ENCODE results near the gene PUS10.
"Not testable (repeated sequence)": the region's sequence is repeated elsewhere in the genome, so short reads cannot be mapped to it uniquely, and the experiment has no call there.

PUS10 gene

DNA sequence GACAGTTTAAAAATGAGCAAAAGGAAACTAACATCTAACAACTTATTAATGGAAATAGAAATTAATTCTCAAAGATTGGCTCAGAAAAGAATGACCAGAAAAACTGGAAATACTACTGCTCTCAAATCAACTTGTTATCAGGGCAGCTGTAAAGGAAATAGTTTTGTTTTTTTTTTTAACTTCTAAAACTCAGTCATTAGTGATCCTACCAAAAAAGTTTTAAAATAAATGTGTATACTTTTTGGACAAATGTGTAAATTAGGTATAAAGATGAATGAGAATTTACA is 52.6 kb downstream of the PUS10 start:
- DNase-seq: no peak

DNA sequence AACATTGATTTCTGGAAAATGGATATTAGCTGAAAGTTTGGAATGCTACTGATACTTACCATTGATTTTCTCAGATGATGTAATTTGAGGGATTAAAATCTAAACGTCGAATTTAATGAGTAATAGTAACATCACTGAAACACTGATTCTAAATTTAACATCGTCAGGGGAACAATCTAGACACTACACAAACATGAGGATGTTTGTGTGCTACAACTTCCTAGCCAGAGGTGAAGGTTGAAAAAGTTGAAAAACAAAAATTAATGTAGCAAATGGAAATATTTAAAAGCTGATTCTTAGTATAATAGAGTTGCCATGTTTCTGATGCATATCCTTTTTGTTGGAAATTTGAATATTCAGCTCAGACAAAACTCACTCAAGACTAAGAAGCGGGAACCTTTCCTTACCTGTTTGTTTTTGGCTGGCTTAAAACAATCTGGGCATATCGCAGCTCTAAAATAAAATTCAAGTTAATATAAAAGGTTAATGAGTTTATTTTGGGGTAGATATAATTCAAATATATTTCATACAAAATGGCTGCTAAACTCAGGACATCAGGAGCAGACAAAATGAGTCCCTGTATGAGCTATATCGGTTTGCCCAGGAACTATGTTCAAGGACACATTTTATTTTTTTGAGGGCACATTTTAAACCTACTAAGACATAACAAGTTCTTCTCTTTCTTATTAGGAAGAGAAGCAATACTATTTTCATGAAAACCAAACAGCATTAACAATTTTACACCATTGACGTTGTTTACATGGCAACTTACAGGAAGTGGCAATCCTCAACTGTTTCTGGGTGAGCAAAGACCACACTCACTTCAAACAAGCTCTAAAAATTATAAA is 53.2 kb downstream of the PUS10 start:
- no peak for DNase-seq

DNA sequence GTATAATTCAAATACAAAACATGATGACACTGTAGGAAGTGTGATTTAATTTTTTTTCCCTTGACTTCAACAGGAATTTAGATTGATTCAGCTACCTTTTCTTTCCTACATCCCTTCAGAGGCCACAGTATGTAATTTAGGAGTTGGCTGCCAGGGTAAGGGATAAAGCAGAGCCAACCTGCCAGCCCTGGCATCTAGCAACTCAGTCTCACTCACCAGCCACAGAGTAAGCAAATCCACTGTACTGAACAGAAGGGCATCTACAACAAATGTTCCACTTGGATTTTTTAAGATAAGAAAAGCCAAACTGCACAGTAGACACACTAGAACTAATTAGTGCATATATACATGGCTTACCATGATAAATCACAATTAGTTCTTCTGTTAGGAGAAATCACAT is 54.9 kb downstream of the PUS10 start:
- no peak for DNase-seq

DNA sequence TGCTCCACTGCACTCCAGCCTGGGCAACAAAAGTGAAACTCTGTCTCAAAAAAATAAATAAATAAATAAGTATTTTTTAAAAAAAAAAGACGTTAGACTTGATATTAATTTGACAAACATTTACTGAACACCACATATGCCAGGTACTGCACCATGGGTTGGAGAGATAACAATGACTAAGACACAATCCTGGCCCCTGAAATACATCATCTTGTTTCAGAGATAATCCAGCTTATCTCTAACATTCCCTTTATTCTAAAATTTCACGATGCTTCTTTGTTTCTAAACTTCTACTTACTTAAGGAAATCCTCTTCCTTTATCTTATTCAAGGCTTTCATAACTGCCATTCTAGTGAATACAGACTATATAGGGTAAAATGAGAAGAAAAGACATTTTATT is 55.5 kb downstream of the PUS10 start:
- DNase-seq: no peak

DNA sequence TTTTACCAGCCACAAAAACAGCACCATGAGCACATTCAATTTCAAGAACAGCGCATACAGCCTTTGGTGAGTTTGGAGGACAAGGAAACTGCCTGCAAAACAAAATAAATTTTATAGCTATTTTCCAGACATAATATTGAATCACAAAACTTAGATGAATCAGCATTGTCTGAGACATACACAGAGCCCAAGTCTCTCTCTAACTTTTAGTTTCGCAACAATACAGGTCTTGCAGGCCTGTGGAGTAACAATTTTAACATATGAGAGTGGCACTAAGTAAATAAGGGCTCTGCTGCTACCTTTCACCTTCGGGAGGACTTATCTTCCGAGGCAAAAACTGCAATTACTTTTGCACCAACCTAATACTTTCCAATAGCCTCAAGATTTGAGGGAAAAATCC is 56.6 kb downstream of the PUS10 start:
- DNase-seq: no peak

DNA sequence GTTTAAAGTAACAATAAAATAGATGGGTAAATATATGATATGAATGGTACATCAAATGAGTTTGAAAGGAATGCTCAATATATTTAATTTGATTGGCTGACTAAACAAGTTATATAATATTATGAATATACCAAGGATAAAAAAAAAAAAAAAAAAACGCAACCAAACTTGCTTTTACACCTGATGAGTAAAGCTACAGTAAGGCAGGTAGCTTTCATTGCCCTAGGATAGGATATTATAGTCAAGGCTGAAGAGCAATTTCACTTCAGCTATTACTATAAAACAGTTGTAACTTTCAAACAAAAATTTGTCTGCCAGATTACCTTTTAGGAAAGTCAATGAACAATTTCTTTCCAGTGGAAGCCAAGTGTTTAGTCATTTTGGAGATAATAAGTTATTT is 57.3 kb downstream of the PUS10 start:
- DNase-seq: no peak

DNA sequence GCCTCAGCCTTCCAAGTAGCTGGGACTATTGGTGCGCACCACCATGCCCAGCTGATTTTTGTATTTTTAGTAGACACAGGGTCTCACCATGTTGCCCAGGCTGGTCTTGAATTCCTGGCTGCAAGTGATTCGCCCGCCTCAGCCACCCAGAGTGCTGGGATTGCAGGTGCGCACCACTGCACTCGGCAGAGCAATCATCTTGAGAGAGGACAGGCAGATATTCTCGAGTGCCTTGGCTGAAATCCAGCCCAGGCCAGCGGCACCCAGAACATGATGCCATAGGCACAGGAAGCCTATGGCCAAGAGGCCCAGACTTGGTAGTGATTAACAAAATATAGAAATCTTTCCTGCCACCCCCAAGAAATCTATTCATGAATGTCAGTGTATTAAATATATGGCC is 58.6 kb downstream of the PUS10 start:
- no peak for DNase-seq

DNA sequence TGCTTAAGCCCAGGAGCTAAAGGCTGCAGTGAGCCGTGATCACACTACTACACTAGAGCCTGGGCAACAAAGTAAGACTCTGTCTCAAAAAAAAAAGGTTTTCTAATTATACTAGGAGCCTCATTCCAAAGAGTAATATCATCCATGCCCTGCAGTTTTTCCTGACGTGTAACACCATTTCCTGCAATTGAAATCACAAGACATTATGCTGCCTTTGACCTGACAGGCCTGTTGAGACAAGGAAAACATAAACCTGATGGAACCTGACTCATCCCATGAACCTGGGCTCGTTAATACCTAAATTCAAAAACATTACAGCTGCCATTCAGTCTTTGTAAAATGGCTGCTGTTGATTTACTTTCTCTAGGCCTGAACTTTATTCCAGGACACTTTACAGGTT is 59.3 kb downstream of the PUS10 start:
- DNase-seq: no peak

DNA sequence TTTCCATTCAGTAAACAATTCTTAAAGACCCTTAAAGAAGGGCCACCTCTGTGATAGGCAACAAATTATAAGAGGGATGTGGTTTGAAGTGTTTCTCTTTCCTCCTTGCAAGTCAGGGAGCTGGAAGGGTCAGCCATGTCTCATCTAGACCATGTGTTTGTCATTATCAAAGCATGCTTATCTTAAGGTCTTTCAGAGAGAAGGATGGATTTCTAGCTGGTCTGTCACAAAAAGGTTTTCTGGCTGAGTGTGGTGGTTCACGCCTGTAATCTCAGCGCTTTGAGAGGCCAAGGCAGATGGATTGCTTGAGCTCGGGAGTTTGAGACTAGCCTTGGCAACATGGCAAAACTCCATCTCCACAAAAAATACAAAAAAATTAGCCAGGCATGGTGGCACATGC is 59.7 kb downstream of the PUS10 start:
- DNase-seq: no peak

DNA sequence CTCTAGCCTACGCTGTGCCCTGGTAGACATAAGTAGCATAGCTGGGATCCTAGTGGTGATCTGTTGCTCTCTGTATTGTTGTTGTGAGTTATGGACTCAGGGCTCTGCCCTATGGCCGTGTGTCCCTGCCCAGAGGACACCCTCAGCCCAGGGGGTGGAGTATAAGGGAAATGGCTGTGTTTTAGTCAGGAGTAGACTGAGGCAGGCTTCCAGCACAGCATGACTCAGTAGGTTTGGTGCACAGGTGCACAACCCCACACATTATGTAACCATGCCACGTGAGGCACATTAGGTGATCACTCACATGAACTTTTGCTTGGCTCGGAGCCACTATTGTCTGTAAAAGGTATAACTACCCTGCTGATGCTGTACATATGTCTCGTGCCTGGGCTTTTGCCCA is 60.4 kb downstream of the PUS10 start:
- no peak for DNase-seq

DNA sequence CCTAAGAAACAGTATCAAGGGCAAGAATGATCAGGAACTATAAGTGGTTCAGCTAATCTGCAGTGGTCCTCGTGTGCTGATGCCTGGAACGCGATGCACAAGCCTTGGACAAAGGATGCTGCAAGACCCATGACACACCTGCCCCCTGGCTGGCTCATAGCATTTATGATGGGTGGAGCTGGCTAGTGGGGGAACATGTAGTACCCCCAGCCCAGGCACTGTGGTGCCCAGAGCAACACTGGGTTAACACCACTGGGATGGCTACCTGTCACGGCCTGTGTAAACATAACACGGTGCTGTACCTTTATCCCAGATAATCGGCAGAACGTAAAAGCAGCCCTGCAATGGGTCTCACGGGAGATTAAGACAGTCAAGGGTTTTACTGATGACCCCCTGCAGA is 60.8 kb downstream of the PUS10 start:
- DNase-seq: no peak

DNA sequence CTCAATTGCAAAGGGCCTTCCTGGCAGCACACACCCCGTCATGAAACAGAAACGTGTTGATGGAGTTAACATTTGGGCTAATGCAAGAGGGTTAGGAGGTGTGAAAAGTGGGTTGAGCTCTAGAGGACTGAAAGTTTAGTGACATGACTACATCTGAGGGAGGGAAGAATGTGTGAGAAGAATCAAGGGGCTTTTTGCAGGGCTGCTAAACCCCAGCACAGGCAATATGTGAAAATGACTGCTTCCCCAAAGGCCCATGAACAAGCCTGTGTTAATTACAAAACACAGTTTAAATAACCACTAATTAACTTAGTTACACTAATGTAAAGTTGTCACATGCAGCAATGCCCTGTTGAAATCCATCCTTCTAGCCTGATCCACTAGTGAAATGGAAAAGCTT is 63.9 kb downstream of the PUS10 start:
- DNase-seq: no peak

DNA sequence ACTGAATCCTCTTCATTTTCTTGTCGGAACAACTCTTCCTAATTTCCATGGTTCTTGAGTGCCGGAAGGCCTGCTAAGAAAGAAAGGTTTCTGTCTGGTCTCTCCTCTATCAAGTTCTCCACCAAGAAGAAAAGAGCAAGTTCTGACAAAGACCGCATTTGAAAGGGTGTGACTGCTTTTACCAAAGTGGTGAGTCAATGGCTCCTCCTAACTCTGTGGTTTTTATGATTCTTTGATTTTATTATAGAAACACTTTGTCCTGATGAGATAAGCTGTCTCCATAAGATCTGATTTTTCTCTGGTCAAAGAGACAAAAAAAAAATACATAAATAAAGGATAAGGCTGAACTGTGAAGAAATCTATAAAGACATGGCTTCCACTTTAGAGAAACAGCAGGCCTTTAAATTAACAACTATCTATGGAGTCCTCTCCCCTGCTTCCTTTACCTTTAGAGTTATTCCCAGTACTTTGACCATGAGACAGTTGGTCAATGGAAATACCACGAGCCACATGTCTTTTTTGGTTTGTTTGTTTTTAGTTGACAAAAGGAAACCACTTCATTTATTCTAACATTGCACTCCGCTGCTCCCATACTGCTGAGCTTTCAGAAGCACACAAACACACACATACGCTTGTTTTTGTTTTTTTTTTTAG is 69.0 kb downstream of the PUS10 start:
- DNase-seq: no peak

DNA sequence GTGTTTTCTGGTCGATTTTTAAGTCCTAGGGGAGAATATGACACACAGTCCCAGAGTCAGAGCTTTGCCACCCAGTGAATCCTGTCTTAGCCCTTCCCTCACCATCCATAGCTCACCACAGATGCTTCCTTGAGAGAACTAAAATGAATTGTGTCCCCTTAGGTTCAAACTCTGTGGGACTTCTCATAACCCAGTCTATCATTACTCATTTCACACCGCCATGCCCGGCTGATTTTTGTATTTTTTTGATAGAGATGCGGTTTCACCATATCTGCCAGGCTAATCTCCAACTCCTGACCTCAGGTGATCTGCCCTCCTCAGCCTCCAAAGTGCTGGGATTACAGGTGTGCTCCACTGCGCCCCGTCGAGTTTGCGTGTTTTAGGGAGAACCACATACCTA is 69.9 kb downstream of the PUS10 start:
- no peak for DNase-seq

DNA sequence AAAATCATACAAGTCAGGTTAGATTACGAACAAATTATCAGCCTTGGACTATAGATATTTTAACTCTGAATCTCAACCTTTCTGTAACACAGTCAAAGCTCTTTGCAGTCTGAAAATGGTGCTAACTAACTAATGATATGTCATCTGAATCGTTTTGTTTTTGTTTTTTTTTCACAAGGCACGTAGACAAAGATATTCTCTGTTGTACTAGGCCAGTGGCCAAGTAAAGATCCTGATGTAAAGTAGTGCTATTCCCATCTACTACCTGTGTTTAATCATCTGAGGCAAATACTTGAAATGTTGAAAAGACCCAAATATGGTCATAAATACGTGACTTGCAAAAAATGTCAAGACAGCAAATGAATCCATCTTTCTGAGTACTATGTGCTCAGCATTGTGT is 71.0 kb downstream of the PUS10 start:
- no peak for DNase-seq

DNA sequence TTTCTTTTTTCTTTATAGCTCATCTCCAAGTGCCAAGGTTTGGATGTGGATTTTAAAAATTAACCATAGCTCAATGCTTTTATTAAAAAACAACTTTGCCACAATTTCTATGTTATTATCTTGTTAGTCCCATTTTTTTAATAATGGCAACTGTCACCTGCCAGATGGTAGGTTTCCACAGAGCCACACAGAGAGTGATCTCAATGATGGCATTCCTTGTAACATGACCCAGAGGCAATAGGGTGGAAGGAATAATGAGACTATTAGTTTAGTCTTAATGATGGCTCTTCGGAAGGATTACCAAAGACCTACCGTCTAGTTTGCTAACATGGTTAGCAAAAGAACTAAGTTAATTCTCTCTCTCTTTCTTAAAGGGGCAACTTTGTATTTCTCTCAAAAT is 72.7 kb downstream of the PUS10 start:
- DNase-seq: peak; percentile 60

DNA sequence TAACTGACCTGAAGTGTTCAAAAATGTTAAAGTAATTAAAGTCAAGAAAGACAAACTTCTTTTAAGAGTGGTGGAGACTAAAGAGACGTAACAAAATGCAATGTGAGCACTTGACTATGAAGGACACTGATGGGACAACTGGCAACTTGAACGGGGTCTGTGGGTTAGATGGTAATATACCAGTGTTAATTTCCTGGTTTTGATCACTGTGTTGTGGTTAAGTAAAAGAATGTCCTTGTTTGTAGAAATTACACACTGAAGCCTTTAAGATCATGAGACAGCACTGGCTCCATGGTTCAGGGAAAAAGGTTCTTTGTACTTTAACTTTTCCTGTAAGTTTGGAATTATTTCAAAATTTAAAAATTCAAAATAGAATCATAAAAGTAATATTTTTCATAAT is 78.4 kb downstream of the PUS10 start:
- DNase-seq: no peak

DNA sequence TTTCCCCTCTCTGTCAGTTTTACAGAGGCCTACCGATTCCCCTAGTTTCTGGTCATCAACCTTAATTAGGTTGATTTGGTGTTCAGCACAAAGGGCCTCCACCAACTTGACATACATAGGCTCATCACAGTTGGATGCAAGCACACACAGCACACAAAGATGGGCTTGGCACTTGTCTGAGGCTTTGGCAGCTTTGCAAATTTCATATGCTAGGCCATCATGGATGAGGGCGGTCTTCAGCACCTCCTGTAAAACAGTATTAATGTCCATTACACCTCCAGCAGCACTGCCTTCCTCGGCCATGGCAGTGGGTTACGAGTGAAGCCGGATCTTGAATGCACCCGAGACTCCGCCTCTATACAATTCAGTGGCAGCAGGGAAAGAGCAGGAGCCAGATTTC is 79.8 kb downstream of the PUS10 start:
- no peak for DNase-seq

DNA sequence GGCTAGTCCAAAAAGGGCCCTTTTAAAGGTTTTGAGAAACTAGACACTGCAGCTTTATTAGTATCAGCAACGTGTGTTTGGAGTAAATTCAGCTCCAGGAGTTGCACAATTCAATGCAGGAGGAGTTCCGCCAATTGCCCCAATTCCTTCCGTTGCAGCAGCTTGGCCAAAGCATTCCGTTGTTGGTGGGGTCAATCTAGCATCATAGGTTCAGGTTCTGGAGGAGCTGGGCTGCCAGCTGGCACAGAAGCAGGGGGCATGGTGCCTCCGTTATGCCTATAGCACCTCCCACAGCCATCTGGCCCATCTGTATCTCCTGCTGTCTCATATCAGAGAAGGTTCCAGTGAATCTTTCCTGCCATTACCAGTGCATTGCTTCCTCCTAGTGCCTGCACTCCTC is 81.3 kb downstream of the PUS10 start:
- DNase-seq: peak; percentile 90

DNA sequence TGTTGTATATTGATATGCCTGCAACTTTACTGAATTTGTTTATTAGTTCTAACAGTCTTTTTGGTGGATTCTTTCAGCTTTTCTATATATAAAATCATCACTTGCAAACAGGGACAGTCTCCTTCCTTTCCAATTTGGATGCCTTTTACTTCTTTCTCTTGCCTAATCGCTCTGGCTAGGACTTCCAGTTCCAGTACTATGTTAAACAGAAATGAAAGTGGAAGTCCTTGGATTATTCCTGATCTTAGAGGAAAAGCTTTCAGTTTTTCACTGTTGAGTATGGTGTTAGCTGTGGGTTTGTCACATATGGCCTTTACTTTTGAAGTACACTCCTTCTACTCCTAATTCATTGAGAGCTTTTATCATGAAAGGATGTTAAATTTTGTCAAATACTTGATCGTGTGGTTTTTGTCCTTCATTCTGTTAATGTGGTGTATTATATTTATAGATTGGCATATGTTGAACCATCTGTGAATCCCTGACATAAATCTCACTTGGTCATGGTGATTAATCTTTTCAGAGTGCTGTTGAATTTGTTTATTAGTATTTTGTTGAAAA is 83.8 kb downstream of the PUS10 start:
- DNase-seq: peak; percentile 67

DNA sequence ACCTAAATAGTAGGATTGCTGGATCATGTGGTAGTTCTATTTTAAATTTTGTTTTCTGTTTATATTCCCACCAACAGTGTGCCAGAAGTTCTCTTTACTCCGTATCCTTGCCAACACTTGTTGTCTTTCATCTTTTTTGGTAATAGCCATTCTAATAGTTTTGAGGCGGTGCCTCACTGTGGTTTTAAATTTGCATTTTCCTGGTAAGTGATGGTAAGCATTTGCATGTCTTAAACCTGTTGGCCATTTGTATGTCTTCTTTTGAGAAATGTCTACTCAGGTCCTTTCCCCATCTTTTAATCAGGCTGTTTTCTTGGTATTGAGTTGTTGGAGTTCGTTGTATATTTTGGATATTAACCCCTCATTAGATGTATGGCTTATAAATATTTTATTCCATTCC is 85.1 kb downstream of the PUS10 start:
- DNase-seq: no peak

DNA sequence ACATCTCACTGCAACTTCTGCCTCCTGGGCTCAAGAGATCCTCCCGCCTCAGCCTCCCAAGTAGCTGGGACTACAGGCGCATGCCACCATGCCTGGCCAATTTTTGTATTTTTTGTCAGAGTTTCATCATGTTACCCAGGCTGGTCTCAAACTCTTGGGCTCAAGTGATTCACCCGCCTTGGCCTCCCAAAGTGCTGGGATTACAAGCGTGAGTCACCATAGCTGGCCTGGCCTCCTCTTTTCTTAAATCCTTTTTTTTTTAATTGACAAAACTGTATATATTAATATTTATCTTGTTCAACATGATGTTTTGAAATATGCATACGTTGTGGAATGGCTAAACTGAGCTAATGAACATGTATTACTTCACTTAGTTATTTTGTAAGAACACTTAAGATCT is 86.0 kb downstream of the PUS10 start:
- not testable (repeated sequence) for DNase-seq

DNA sequence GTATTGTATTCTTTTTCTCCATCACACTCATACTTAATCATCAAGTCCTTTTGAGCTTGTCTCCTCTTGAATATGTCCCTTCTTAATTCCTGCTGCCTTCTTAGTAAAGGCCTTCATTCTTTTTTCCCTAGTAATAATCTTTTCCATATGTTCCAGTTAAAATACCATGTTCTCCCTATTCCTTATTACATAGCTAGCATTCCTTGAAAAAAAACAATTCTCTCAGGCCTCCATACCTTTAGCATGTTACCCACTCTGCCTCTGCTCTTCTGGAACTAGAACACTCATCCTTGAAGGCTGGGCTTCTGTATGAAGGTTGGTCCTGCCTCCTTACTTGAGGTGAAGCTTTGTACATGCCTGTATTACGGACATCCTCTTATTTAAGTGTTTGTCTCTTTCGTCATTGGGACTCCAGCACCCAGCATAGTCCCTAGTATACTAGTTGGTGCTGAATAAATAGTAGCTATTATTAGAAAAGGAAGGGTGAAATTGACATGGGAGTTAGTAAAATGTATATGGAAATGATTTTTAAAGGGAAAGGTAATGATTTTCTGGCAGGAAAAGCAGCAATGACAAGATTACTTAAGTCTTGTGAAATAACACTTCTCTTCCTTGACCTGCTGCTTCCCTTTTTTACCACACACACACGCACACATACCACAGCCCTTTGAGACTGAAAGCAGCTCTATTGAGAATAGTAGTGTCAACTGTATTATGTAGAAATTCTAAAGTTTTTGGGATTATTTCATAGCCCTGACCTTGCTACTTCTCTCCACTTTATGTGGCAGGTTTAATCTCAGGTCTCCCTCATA is 91.1 kb downstream of the PUS10 start:
- no peak for DNase-seq

Data from DMS 273 treated with DMSO at 0.1 percent for 48 hours (cell line).